HG03139 (cell line): ENCODE measurements around the gene PUS3.

Experiments
- ATAC-seq: cut with Tn5 transposase; IDR thresholded peaks from one replicate; pipeline ENCODE4 v1.9.1; 2021; ENCODE audit not compliant: unreplicated experiment

The PUS3 gene

GRCh38 chr11:125941619-125942611 is 38.9 kb upstream of the PUS3 start:
- no peak for ATAC-seq

GRCh38 chr11:125941267-125941618 is 38.2 kb upstream of the PUS3 start:
- no peak for ATAC-seq

DNA sequence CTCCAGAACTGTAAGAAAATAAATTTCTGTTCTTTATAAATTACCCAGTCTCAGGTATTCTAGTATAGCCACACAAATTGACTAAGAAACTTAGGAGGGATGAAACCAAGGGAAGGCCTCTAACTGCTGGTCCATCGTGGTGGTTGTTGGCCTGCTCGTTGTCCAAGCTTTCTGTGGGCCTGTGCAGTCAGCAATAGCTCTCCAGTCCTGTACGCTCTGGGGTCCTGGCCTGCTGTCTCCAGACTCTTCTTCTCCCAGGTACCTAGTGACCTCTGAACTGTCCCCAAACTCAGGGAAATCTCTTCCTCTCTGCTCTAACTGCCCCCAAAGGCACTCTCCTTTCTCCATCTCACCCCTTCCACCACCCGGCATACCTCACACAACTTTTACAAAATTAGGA is 37.1 kb upstream of the PUS3 start:
- ATAC-seq, result no peak

GRCh38 chr11:125939081-125939521 is 36.1 kb upstream of the PUS3 start:
- no peak for ATAC-seq

DNA sequence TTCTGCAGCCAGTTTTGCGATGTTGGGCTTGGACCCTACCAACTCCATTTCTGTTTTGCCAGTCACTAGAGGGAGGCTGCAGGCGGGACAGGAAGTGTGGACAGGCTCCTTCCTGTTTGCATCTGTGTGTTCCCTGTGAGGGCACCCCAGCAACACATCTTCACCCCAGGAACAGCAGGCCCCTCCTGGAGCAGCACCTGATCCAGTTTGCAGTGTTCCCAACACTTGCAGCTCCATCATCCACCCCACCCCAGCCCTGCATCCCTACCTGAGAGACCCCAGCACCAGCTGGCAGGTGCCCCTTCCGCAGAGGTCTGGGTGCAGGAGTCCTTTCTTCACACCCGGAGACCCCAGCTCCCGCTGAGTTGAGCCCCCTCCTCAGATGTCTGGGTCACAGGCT is 35.4 kb upstream of the PUS3 start:
- no peak for ATAC-seq

DNA sequence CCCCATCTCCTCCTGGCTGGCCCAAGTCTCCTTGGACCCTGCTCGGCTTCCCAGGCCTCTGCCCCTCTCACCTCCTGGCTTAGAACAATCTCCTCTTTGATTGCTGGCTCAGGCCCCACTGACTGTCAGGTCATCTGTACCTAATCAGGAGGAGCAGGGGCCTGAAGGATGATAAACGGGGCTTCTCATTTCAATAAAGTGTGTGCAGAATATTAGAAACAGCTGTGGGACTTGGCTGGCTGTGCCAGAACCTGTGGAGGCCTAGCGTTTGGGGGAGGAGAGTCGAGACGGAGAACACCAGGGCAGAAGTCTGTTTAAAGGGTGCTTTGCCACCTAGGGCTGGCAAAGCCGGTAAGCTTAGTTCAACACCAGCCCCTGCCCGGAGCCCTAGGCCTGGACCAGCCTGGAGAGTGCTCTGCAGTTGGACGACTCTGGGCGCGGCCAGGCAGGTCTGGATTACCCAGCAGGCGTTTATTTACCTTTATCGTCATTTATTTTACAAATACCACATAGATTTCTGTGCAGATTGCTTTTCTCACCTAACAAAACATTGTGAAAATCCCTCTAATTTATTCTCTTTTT is 32.7 kb upstream of the PUS3 start:
- ATAC-seq, result no peak

- ATAC-seq, result no peak
These were observed 32.0 kb upstream of the PUS3 start for GRCh38 chr11:125935056-125935455.

- no peak for ATAC-seq
These were observed 31.5 kb upstream of the PUS3 start for GRCh38 chr11:125934473-125934872.

GRCh38 chr11:125933030-125933813 is 30.2 kb upstream of the PUS3 start:
- ATAC-seq, result no peak

GRCh38 chr11:125932301-125932700 is 29.3 kb upstream of the PUS3 start:
- ATAC-seq, result no peak

GRCh38 chr11:125931668-125932067 is 28.7 kb upstream of the PUS3 start:
- no peak for ATAC-seq

DNA sequence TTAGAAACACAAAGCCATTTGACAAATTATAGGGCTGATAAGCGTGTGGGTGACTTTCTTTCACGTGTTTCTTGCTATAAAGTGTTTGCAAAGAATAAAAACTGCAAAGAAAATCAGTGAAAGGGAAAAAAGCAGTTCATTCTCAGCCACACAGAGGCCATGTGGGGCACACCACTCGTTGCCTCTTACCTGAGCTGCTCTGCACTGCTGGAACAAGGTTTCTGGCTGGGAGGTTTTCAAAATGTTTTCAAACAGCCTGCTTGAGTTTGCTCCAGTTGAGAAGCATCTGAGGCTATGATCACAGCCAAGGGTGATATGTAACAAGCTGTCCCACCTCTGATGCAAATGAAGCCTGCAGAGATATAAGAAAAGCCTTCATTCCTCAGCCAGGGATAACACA is 28.1 kb upstream of the PUS3 start:
- ATAC-seq, result no peak

DNA sequence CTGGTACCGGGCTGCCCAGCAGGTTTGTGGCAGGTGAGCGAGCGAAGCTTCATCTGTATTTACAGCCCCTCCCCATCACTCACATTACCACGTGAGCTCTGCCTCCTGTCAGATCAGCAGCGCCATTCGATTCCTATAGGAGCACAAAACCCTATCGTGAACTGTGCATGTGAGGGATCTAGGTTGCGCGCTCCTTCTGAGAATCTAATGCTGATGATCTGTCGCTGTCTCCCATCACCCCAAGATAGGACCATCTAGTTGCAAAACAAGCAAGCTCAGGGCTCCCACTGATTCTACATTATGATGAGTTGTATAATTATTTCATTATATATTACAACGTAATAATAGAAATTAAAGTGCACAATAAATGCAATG is 27.1 kb upstream of the PUS3 start:
- ATAC-seq, result no peak

GRCh38 chr11:125929445-125930075 is 26.6 kb upstream of the PUS3 start:
- ATAC-seq, result no peak

DNA sequence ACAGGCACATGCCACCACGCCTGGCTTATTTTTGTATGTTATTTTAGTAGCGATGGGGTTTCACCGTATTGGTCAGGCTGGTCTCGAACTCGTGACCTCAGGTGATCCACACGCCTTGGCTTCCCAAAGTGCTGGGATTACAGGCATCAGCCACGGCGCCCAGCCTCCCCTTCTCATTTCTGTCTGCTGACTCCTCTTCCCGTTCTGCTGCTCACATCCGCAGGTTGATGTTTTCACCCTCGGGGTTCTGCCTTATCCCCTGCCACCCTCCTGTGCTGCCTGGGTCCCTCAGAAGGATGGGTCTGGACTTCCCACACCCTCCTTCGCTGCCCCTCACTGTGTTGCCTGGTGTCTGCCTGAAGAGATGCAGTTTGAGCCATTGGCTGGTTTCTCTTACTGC is 23.7 kb upstream of the PUS3 start:
- no peak for ATAC-seq

- no peak for ATAC-seq
These were observed 22.8 kb upstream of the PUS3 start for GRCh38 chr11:125925804-125926203.

- ATAC-seq, result no peak
These were observed 22.3 kb upstream of the PUS3 start for GRCh38 chr11:125925247-125925740.

- ATAC-seq, result no peak
These were observed 21.5 kb upstream of the PUS3 start for GRCh38 chr11:125924384-125925007.

- ATAC-seq, result no peak
These were observed 20.6 kb upstream of the PUS3 start for GRCh38 chr11:125923633-125924032.

DNA sequence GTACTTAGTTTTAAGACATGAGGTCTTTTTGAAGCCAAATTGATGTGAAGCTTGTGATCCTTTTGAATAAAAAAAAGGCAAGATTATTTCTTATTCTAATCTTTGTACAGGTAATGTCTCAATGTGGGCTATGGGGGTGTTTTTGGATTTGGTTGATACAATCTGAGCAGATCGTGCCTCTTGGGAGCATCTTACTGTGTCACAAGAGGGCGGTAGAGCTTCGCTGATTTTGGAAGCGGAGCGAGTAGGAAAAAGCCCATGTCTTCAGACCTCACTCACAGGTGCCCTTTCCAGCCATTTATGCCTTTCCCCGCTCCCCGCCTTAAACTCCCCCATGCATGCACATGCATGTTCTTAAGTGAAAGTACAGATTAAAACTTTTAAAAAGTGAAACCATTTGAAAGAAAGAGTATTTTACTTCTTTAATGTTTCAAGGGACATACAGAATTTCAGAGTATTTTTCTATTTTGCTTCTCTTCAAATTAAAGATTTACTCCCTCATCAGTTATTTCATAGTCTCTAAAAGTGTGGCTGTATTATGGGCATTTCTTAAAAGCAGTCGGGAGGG is 20.1 kb upstream of the PUS3 start:
- ATAC-seq, result peak; percentile 78
